ENCODE results near the gene BMAL1.

DNA sequence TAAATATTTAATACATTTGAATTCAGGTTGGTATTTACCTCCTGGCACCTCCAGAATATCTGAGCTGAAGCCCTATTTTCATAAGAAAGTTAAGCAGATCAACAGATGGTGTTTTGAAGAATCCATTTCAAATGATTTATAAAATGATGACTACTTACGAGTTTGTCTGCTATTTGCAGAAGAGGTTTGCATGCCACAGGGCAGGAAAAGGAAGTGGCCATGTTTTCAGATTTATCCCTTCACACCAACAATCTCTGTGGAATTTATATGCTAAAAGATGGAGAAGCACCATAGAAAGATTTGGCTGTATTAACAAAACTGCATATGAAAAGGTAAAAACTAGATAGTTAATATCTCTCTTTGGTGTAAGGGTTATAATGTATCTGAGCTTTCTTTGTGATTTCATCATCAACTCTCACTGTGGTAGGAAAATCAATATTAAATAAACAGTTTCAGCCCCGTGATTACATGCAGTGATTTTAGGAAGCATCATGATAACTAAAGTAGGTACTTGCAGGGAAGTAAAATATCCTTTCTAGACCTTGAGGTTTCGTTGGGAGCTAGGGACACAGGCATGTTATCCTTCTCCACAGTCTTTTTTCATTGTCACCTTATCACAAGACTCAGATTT lies 2.6 kb downstream of the BMAL1 start:
- TF ChIP-seq, protein P1, sequence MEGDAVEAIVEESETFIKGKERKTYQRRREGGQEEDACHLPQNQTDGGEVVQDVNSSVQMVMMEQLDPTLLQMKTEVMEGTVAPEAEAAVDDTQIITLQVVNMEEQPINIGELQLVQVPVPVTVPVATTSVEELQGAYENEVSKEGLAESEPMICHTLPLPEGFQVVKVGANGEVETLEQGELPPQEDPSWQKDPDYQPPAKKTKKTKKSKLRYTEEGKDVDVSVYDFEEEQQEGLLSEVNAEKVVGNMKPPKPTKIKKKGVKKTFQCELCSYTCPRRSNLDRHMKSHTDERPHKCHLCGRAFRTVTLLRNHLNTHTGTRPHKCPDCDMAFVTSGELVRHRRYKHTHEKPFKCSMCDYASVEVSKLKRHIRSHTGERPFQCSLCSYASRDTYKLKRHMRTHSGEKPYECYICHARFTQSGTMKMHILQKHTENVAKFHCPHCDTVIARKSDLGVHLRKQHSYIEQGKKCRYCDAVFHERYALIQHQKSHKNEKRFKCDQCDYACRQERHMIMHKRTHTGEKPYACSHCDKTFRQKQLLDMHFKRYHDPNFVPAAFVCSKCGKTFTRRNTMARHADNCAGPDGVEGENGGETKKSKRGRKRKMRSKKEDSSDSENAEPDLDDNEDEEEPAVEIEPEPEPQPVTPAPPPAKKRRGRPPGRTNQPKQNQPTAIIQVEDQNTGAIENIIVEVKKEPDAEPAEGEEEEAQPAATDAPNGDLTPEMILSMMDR (IDR thresholded peaks at IDR 0.05): no peak
- TF ChIP-seq EP300 (IDR thresholded peaks at IDR 0.05): no peak
- TF ChIP-seq POLR2AphosphoS5 (IDR thresholded peaks at IDR 0.05): no peak
- no peak for TF ChIP-seq POLR2A (IDR thresholded peaks at IDR 0.05)

Measured in suprapubic skin (tissue), 4 donors.